HepG2 (cell line): Measurements from ENCODE around the gene ANO6. TPM values are rescaled to one million over a fixed set of nuclear protein-coding genes. Genes with fewer than 3 reads are reported as not detected.

Experiments used
- ATAC-seq: fragments of 200-7000 bp; cut with Tn5 transposase; 3 replicates; pipeline ENCODE4 v1.9.1; 2020; ENCODE audit warnings: mild to moderate bottlenecking, moderate library complexity
- BruUV-seq: library from RNA; stranded (reverse); fragments of 400-500 nt; replicated peaks from 2 replicates; lab custom pipeline; 2021; lab: Mats Ljungman, UMichigan
- CTCF ChIA-PET: fragments of 300-600 bp; formaldehyde crosslinking; extraction: SDS; loops from one replicate; lab custom pipeline; 2021; ENCODE audit warnings: low total read pairs, inconsistent platforms, low intra/inter-chr PET ratio; lab: Yijun Ruan, JAX
- POLR2A ChIA-PET: fragments of 350-600 bp; sonication (Branson Sonifier 250); formaldehyde crosslinking; loops from one replicate; lab custom pipeline; 2020; ENCODE audit warnings: antibody characterized with exemption, inconsistent platforms; lab: Yijun Ruan, JAX
- DNase-seq: peaks from one replicate; pipeline ENCODE4 v3.0.0-alpha.2; 2015; ENCODE audit warnings: low spot score
- FAIRE-seq: peaks from 3 replicates; lab custom pipeline; 2011; peaks lifted over from hg19 to GRCh38; lab: Jason Lieb, UNC
- H2AFZ ChIP-seq: one replicate; pipeline ENCODE4 v1.6.1; 2011; ENCODE audit warnings: low read length, inconsistent platforms
- H3K27ac ChIP-seq: fragments of 300-600 bp; 3 replicates; pipeline ENCODE4 v1.8.0; 2011; ENCODE audit warnings: mixed run types, mild to moderate bottlenecking, mixed read lengths, low read length, inconsistent platforms; ENCODE audit not compliant: insufficient read depth; ENCODE audit errors: extremely low read length
- H3K27me3 ChIP-seq, 2 experiments: fragments of 200-600 bp in 1 of 2; 2 replicates in 1 of 2; 3 replicates in 1 of 2; pipeline versions ENCODE4 v1.6.0 to v1.8.0; 2011; ENCODE audit warnings: low read length in 2 of 2, mild to moderate bottlenecking in 2 of 2, moderate library complexity in 2 of 2, inconsistent platforms in 1 of 2; ENCODE audit not compliant: insufficient read depth in 2 of 2, control insufficient read depth in 1 of 2
- H3K36me3 ChIP-seq, 2 experiments: fragments of 200-600 bp in 1 of 2; replicated peaks in 1 of 2; 2 replicates in 1 of 2; 3 replicates in 1 of 2; pipeline versions ENCODE4 v1.5.1 to v1.8.0; 2011; ENCODE audit warnings: low read length in 2 of 2, inconsistent platforms in 1 of 2; ENCODE audit not compliant: insufficient read depth in 2 of 2, control insufficient read depth in 1 of 2
- H3K4me1 ChIP-seq: 2 replicates; pipeline ENCODE4 v1.5.1; 2012; ENCODE audit warnings: low read length, inconsistent platforms; ENCODE audit not compliant: insufficient read depth
- H3K4me2 ChIP-seq: 2 replicates; pipeline ENCODE4 v1.6.0; 2011; ENCODE audit warnings: low read depth, low read length, inconsistent platforms
- H3K4me3 ChIP-seq, 3 experiments: fragments of 200-600 bp in 1 of 3; sonication (generic), shearing (Covaris generic) in 1 of 3; replicated peaks in 1 of 3; 2 replicates each; pipeline ENCODE4 v1.5.1; 2011 to 2016; ENCODE audit warnings: low read length in 3 of 3, inconsistent platforms in 2 of 3, low read depth in 2 of 3, mild to moderate bottlenecking in 2 of 3, control low read depth in 1 of 3, mixed read lengths in 1 of 3; ENCODE audit not compliant: insufficient read depth in 1 of 3
- H3K79me2 ChIP-seq: one replicate; pipeline ENCODE4 v1.6.1; 2011; ENCODE audit warnings: low read length, inconsistent platforms; ENCODE audit not compliant: insufficient read depth
- H3K9ac ChIP-seq: 2 replicates; pipeline ENCODE4 v1.6.0; 2011; ENCODE audit warnings: mild to moderate bottlenecking, low read depth, low read length, inconsistent platforms; ENCODE audit not compliant: insufficient read depth
- H3K9me3 ChIP-seq: 2 replicates; pipeline ENCODE4 v1.5.1; 2012; ENCODE audit warnings: mild to moderate bottlenecking, low read length
- H4K20me1 ChIP-seq: 2 replicates; pipeline ENCODE4 v1.6.0; 2011; ENCODE audit warnings: inconsistent platforms, mild to moderate bottlenecking, low read length, moderate library complexity; ENCODE audit not compliant: insufficient read depth
- ARID5B ChIP-seq: IDR thresholded peaks from 2 replicates; pipeline ENCODE4 v1.4.0; 2020; ENCODE audit warnings: mild to moderate bottlenecking, missing genetic modification reagents
- GFI1 ChIP-seq: sonication (generic); formaldehyde crosslinking; IDR thresholded peaks from 2 replicates; pipeline ENCODE4 v1.5.0; 2020; ENCODE audit warnings: missing genetic modification reagents, mild to moderate bottlenecking, borderline replicate concordance
- HNF4A ChIP-seq: sonication (generic); formaldehyde crosslinking; IDR thresholded peaks from 2 replicates; pipeline ENCODE4 v1.4.0; 2020; ENCODE audit warnings: missing genetic modification reagents
- NR1H2 ChIP-seq: sonication (generic); formaldehyde crosslinking; IDR thresholded peaks from 2 replicates; pipeline ENCODE4 v1.8.1; 2022; ENCODE audit warnings: low read depth, missing genetic modification reagents, borderline replicate concordance
- NR2F1 ChIP-seq, 2 experiments: fragments of 450-650 bp in 1 of 2; formaldehyde crosslinking in 1 of 2; IDR thresholded peaks; 2 replicates each; pipeline versions ENCODE4 v1.5.0 to v1.6.1; 2016 to 2020; ENCODE audit warnings: mild to moderate bottlenecking in 1 of 2, missing compliant biosample characterization in 1 of 2, missing genetic modification reagents in 1 of 2, moderate library complexity in 1 of 2
- NR2F6 ChIP-seq, 2 experiments: IDR thresholded peaks; 2 replicates each; pipeline ENCODE4 v1.6.1; 2016; ENCODE audit warnings: antibody characterized with exemption in 1 of 2, mild to moderate bottlenecking in 1 of 2
- RARA ChIP-seq: IDR thresholded peaks from 2 replicates; pipeline ENCODE4 v1.6.1; 2016; ENCODE audit warnings: missing genetic modification reagents, missing compliant biosample characterization
- ZNF615 ChIP-seq: sonication (generic); formaldehyde crosslinking; IDR thresholded peaks from 2 replicates; pipeline ENCODE4 v1.5.0; 2020; ENCODE audit warnings: mild to moderate bottlenecking, missing genetic modification reagents, borderline replicate concordance
- WGBS: methylation state at CpG from one replicate; pipeline ENCODE4 v1.1.6; 2017; ENCODE audit warnings: low lambda C conversion rate; 5-methylcytosine and 5-hydroxymethylcytosine counted together
- in situ Hi-C: cut with HindIII; loops from 2 replicates; pipeline ENCODE4 v1.10.0; 2017; ENCODE audit warnings: low pct_unique_long_range_greater_than_20kb; ENCODE audit not compliant: extremely low pct_ligation_motif_present
- intact Hi-C: fragments of 100-400 bp; cut with micrococcal nuclease; formaldehyde crosslinking; loops from one replicate; pipeline ENCODE4 v1.10.0; 2022; ENCODE audit not compliant: unreplicated experiment
- polyA plus RNA-seq, 8 experiments: library from polyadenylated mRNA; depleted of rRNA in 3 of 8; stranded (reverse) in 7 of 8; unstranded in 1 of 8; fragments of >200 nt; fragmentation: Illumina TruSeq in 4 of 8; extraction: Trizol in 4 of 8; gene quantifications; 2 replicates each; pipeline versions ENCODE4 v1.2.1 to v1.2.3, GENCODE V29; 2011 to 2016; ENCODE audit warnings: low read depth in 4 of 8, missing spikeins in 1 of 8, mixed read lengths in 1 of 8; ENCODE audit not compliant: insufficient read depth in 1 of 8
- total RNA-seq, 5 experiments: library from RNA; depleted of rRNA; stranded (reverse); fragments of >200 nt; fragmentation: Illumina TruSeq; extraction: Trizol; gene quantifications; 2 replicates each; pipeline ENCODE4 v1.2.3, GENCODE V29; 2016; ENCODE audit warnings: low read depth in 1 of 5

The ANO6 gene
- total and polyA plus RNA-seq, 2 of the 13 experiments (the other 11 are each of a cell fraction or from before 2014, with no cell fraction given): 37.8 to 57.1 TPM

GRCh38 chr12:45357539-45358417, 141.9 kb downstream of the ANO6 start:
- DNase-seq (peak; percentile 6), FAIRE-seq (peak; percentile 4)
- Histone ChIP-seq H3K27ac (no peak overlapping the region), H3K4me1 (peaks cover 26% of the 10 kb centered on the region), H3K4me3 (no peak overlapping the region), H3K9ac (no peak overlapping the region), H2AFZ (no peak overlapping the region)
- in situ Hi-C loops: no loop called here
- CTCF ChIA-PET: no interaction called here
- intact Hi-C loops: no loop called here
- BruUV-seq: no TSS peak
- TF ChIP-seq ZNF615 (CRISPR knock-in tag) (no peak), ARID5B (CRISPR knock-in tag) (0 out of 2 replicates have a peak, but pooled peaks have one; percentile 33), HNF4A (CRISPR knock-in tag) (peak; percentile 18; the same call in 1 of the 2 replicates), RARA (CRISPR knock-in tag) (peak; percentile 81), GFI1 (CRISPR knock-in tag) (peak; percentile 60; the same call in 1 of the 2 replicates), NR2F1 (CRISPR knock-in tag; IDR thresholded peaks at IDR 0.05) (peak in 1 of 2 experiments; percentile 28; a peak in 1 of 4 replicates), NR2F6 (IDR thresholded peaks at IDR 0.05) (peak; percentile 59; the same call in 1 of the 2 replicates), NR2F6 (CRISPR knock-in tag; IDR thresholded peaks at IDR 0.05) (0 out of 2 replicates have a peak, but pooled peaks have one; percentile 36), NR1H2 (CRISPR knock-in tag) (no peak)
- TF ChIP-seq, all 625 proteins: peak for 6
- peaks cover 11 to 13% of the 10 kb centered on the region in 2 experiments; a peak in 4 of 5 replicates for H3K36me3 ChIP-seq
- H3K4me2 ChIP-seq: no peak overlapping the region
- no peaks in the 10 kb centered on the region for H3K79me2 ChIP-seq
- ATAC-seq: no peak; the same call in 2 of the 3 replicates
- no peaks in the 10 kb centered on the region for H4K20me1 ChIP-seq
- no peaks in the 10 kb centered on the region for H3K9me3 ChIP-seq
- H3K27me3 ChIP-seq: no peaks in the 10 kb centered on the region
- POLR2A ChIA-PET: no interaction called here
- 76% methylated on average over 4 of the region's 4 CpGs for WGBS
